H1 (cell line): Measurements from ENCODE around the gene RBM14.

Experiments used
- BCL11A ChIP-seq, 2 experiments: IDR thresholded peaks; one replicate each; pipeline ENCODE4 v1.6.1; 2011; ENCODE audit warnings: low read depth in 2 of 2, low read length in 2 of 2, mild to moderate bottlenecking in 2 of 2
- CEBPB ChIP-seq: IDR thresholded peaks from 2 replicates; pipeline ENCODE4 v1.6.1; 2012; ENCODE audit warnings: low read depth, low read length
- CTCF ChIP-seq, 3 experiments: IDR thresholded peaks; 1 replicate in 2 of 3; 2 replicates in 1 of 3; pipeline versions ENCODE4 v1.5.1 to v1.6.1; 2011; ENCODE audit warnings: low read length in 3 of 3, mild to moderate bottlenecking in 3 of 3, inconsistent platforms in 2 of 3, low read depth in 1 of 3, moderate library complexity in 1 of 3; ENCODE audit not compliant: insufficient read depth in 1 of 3; ENCODE audit errors: control extremely low read depth in 1 of 3
- EGR1 ChIP-seq: IDR thresholded peaks from 2 replicates; pipeline ENCODE4 v1.6.1; 2011; ENCODE audit warnings: low read depth, low read length, borderline replicate concordance
- HDAC2 ChIP-seq, 2 experiments: fragments of 300-600 bp in 1 of 2; sonication (generic) in 1 of 2; IDR thresholded peaks; 2 replicates each; pipeline ENCODE4 v1.6.1; 2011 to 2012; ENCODE audit warnings: low read depth in 2 of 2, low read length in 2 of 2, mild to moderate bottlenecking in 2 of 2, moderate library complexity in 2 of 2, borderline replicate concordance in 1 of 2, inconsistent platforms in 1 of 2
- PHF8 ChIP-seq: fragments of 200-600 bp; sonication (generic); conservative IDR thresholded peaks from 2 replicates; pipeline ENCODE4 v1.7.1; 2012; ENCODE audit warnings: low read depth, mild to moderate bottlenecking, inconsistent platforms, low read length, moderate library complexity
- RFX5 ChIP-seq: IDR thresholded peaks from 2 replicates; pipeline ENCODE4 v1.6.1; 2011; ENCODE audit warnings: low read depth, low read length, improper control_type of control experiment, borderline replicate concordance
- RNF2 ChIP-seq: fragments of 200-900, 300-1000 bp; sonication (generic); IDR thresholded peaks from 2 replicates; pipeline ENCODE4 v1.7.1; 2016; ENCODE audit warnings: borderline replicate concordance, low read depth, mild to moderate bottlenecking, antibody characterized with exemption, low read length; ENCODE audit not compliant: poor library complexity, severe bottlenecking; ENCODE audit errors: missing control alignments
- SP1 ChIP-seq: IDR thresholded peaks from 2 replicates; pipeline ENCODE4 v1.6.1; 2011; ENCODE audit warnings: low read depth, low read length
- SRF ChIP-seq: IDR thresholded peaks from 2 replicates; pipeline ENCODE4 v1.6.1; 2011; ENCODE audit warnings: mild to moderate bottlenecking, low read depth, low read length, moderate library complexity
- TAF7 ChIP-seq: optimal IDR thresholded peaks from 2 replicates; pipeline ENCODE3; 2011; ENCODE audit warnings: low read depth, mild to moderate bottlenecking, inconsistent platforms, low read length, moderate library complexity, borderline replicate concordance
- YY1 ChIP-seq: IDR thresholded peaks from 2 replicates; pipeline ENCODE4 v1.6.1; 2011; ENCODE audit warnings: low read depth, mild to moderate bottlenecking, low read length

GRCh38 chr11:66674964-66675602 is 58.7 kb downstream of the RBM14 start:
- TF ChIP-seq HDAC2 (IDR thresholded peaks at IDR 0.05; ENCODE audit: borderline replicate concordance in 1 of 2, low read depth in 2 of 2, low read length in 2 of 2) (no peak), RNF2 (no peak), TAF7 (no peak), RFX5 (no peak), YY1 (no peak), SRF (no peak), BCL11A (IDR thresholded peaks at IDR 0.05; ENCODE audit: low read depth in 2 of 2, low read length in 2 of 2) (no peak), CTCF (IDR thresholded peaks at IDR 0.05; ENCODE audit: control extremely low read depth in 1 of 3, insufficient read depth in 1 of 3, low read depth in 1 of 3, low read length in 3 of 3) (no peak), EGR1 (no peak), CEBPB (no peak), PHF8 (no peak), SP1 (no peak)
